Brain pericyte (primary cell): ENCODE measurements around the gene RNASE13.
"Not testable (repeated sequence)": the region's sequence is repeated elsewhere in the genome, so short reads cannot be mapped to it uniquely, and the experiment has no call there.

Experiments used
- DNase-seq: peaks from one replicate; pipeline ENCODE4 v3.0.0-alpha.2; 2012; ENCODE audit warnings: low read depth, low spot score

RNASE13 gene

DNA sequence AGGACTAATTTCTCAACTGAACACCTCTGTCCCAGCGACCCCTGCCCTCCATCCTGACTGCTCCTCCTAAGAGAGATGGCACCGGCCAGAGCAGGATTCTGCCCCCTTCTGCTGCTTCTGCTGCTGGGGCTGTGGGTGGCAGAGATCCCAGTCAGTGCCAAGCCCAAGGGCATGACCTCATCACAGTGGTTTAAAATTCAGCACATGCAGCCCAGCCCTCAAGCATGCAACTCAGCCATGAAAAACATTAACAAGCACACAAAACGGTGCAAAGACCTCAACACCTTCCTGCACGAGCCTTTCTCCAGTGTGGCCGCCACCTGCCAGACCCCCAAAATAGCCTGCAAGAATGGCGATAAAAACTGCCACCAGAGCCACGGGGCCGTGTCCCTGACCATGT is 8.3 kb upstream of the RNASE13 start:
- no peak for DNase-seq

DNA sequence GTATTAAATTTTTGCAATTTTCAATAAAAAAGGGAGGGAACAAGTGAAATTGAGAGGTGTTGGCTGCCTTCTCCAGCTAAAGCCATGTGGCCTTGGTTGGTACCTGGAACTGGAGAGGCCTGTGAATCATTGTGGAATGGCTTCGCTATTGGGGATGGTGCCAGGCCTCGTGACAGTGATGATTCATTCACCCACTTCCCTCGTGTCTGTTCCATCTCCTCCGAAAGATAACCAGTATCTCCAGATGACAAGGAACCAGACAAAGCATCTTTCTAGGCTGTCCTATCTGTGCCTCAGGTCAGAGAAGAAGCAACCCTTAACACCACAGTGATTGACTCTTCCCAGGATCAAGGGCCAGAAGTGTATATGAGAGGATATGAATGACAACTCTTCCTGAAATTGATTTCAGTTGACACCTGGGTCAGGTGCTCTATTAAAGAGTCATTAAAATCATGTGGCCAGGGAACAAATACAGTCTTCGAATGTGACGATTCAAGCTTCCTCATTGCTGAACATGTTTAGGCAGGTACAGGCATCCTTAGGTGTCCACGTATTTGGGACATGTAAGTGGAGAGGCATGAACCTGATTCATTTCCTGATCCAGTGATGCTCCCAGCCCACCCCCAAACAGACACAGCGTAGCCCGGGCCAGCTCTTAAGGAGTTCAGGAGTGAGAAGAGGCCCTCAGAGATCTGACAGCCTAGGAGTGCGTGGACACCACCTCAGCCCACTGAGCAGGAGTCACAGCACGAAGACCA is 7.2 kb upstream of the RNASE13 start, which contains the start of gene RNASE7:
Gene RNASE7 (plus strand): TSS at position 687 of the 758 bp plus-strand sequence. CDS start 631 bp downstream, outside the sequence.
- no peak for DNase-seq

DNA sequence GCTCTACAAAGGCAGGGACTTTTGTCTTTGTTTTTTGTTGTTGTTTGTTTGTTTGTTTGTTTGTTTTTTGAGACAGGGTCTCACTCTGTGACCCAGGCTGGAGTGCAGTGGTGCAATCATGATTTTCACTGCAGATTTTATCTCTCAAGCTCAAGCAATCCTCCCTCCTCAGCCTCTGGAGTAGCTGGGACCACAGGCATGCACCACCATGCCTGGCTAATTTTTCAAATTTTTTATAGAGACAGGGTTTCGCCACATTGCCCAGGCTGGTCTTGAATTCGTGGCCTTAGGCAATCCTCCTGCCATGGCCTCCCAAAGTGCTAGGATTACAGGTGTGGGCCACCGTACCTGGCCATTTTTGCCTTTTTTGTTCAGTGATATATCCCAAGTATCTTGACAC is 6.3 kb upstream of the RNASE13 start:
- not testable (repeated sequence) for DNase-seq

DNA sequence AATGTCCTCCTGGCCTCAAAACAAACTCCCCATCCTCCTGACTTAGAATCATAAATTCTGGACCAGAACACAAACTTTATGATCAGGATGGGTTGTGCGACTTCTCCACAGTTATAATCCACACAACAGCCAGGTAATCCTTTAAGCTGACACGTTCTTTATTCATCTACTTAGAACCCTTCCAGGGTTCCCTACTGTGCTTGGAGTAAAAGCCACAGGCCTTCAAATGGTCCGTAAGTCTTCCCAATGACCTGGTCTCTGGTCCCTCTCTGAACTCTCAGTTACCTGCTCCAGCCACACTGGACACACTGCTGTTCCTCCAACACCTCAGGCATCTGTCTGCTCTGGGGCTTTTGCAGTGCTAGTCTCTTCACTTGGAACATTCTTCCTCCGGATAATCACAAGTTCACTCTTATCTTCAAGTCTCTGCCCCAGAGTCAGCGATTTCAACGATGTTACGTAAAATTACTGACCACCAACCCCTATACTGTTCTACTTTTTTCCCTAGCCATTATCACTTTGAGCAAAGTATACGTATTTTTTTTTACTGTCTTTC is 5.8 kb upstream of the RNASE13 start:
- no peak for DNase-seq

DNA sequence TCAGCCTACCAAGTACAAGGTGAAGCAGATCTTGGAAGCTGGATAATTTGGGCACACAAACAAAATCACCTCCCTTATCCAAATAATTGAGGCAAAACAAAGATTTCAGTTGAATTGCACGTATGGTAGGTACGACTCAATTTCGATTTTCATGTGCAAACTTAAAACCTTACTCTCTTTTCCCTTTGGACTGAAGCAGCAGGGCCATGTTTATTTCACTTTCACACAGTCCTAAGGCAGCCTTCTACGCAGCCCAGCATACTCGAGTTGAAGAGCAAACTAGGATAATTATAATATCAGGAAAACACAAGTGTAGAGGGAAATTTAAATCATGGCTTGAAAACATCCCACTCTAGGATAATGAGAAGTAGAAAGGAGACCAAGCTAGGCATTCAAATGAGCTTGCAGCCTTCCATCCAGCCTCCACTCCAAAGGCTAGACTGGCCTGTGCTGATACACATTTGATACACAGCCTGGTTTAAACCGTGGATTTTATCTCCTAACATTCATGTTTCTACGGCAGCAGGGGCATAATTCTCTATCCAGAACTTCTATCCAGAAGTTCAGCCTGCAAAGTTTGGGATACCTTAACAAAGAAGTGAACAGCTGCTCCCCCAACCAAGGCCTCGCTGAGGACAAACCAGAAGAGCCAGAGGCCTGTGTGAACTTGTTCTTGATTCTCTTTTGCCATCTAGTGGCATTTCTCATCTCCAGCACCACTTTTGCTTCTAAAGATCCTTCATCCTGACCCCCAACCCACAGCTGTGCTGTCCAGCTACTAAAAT is 5.2 kb upstream of the RNASE13 start:
- no peak for DNase-seq

DNA sequence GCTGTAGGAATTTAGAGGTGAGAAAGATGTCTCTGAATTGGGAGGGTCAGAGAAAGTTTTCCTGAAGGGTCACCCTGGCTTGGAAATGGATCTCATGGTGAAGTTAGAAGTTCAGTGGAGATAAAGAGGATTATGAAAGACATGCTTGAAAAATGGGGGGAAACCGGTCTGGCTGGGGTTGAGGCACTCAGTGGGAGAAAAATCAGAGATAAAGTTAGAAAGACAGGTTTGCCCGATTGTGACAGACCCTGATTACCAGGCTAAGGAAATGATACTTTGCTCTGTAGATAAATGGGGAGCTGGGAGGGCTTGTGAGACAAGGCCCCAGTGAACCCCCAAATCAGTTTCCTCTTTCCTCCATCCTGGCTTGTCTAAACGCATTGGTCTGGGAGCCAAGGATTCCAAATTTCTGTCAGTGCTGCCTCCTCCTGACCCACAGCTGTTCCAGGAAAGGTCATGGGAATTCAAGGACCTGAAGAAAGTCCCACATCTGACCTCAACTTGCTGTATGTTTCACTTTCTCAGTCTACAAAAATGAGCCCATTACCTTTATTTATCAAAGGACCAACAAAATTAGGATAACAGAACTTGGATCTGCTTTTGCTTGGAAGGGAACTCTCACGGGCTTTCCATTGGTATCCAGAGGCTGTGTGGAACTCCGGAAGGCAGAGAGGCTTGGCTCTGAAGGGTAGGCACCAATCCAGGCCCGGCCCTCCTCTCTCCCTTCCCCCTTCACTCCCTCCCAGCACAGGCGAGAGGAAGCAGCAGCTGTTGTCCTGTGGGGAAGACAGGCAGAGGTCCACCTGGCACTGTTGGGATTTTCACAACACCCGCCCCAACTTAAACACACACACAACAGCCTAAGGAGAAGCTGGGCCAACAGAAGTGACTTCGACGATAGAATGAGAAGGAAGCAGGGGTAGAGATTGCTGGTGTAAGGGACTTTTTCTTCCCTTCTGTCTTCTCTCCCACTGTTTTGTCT is 4.1 kb upstream of the RNASE13 start:
- no peak for DNase-seq

DNA sequence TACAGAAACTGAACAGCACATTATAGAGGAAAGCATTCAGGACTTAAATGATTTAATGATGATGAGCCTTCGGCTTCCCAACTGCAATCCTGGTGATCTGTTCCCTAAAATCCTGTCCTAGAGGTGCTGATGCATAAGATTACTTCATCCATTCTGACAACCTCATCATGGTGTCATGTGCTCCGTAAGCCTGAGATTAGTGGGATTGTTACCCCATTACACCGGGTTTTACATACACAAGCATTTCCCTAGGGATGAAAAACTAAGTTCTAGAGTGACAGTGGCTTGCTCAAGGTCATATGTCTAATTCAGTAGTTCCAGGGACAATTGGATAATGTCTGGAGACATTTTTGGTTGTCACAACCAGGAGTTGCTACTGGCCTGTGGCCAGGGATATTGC is 2.5 kb upstream of the RNASE13 start:
- DNase-seq = no peak

DNA sequence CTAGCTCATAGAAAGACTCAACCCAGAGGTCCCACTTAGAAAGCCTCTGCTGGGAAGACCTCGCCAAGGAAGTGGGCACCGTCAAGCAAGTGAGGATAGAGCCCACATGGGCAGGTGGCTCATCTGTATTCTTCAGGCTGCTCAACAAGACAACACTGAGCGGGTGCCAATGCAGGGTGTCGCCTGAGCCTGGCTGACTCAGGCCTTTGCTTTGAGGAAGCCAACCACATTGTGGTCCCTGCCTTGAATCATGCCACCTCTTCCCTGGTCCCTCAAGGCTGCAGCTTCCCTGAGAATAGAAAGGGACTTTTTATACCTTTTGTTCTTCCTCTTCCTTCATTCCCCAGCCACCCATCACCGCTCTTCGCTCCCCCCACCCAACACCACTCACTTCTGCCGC is 2.1 kb upstream of the RNASE13 start:
- DNase-seq = no peak

DNA sequence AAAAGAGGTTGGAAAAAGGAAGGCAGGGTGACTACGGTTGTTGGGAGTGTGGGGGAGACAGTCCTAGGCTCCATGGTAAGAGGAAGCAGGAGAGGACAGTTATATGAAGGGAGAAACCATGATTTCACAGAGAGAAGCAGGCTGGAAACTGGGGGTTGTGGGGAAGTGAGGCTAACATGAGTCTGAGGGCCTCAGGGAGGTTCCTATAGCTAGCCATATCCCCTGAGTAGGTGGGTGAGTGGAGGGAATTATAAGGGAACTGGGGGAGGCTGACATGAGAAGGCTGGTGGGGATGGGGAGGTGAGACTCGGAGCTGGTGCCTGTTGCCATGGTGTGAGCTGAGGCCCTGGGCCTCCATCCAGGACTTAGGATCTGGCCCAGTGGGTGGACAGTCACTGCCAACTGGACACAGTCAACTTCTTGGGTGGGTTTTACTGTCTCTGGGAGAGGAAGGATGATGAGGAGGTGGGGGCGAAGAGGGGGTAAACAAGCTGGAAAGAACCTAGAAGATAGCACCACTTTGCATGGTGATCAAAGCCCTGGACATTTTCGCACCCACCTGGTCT is 1.4 kb downstream of the RNASE13 start:
- no peak for DNase-seq

DNA sequence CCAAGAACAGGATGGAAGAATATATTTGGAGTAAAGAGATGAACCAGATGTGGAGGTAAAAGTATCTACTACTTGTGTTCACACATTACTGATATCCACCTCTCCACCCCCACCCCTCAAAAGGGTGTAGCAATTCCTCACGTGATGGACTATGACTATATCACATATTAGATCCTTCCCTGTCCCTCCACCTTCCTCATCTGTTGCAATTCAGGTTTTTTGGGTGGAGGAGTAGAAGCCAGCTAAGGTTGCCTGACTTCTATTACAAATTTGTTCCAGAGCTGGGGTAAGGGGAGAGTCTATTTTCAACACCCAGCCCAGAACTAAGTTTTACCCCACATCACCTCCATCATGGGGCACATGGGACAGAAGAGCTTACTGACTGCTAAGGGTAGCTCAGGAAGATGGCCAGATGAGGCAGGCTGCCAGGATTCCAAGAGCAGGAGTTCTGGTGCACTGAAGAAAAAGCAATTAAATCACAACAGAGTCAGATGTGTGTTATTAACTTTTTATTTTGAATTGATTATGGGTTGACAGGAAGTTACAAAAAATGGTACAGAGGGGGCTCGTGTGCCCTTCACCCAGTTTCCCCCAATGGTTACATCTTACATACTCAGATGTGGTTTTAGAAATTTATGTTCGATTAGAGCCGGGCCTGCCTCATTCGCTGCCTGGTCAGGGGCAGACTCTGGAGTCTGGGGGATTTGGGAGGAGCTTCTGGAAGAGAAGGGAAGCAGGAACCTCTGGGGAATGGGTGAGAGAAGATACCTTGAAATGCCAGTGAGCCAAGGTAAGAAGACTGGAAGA is 2.1 kb downstream of the RNASE13 start:
- DNase-seq = no peak

DNA sequence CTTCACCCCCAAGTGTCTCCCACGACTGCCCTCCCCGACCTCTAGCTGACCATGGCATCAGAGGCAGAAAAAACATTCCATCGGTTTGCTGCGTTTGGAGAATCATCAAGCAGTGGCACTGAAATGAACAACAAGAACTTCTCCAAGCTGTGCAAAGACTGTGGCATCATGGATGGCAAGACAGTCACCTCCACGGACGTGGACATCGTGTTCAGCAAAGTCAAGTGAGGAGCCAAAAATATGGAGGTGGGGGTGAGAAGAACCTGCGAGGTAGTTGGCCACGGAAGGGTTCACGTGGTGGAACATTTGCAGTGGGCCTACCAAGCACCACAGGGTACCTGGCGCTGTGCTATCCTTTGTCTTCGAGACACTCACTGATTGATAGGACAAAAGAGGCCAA is 4.1 kb downstream of the RNASE13 start:
- no peak for DNase-seq

DNA sequence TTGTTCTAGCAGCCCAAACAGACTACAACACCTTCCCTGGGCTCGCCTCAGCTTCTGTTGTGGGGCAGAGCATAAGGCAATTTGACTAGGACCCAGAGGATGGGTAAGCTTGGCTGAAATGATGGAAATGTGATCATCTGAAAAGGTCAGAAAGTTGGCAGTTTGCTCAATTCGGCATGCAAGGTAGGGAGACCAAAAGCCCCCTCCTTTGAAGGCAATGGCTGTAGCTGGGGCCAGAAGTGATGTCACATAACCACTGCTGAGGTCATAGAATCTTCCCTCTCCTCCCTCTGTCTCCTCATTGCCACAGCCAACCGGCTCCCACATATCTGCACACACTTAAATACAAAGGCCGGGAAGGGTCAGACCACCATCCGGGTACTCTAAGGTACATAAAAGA is 4.7 kb downstream of the RNASE13 start, which contains the start of gene TPPP2:
Gene TPPP2 (plus strand): TSS at position 301 of the 400 bp plus-strand sequence. CDS start 365 bp downstream, outside the sequence.
- no peak for DNase-seq

DNA sequence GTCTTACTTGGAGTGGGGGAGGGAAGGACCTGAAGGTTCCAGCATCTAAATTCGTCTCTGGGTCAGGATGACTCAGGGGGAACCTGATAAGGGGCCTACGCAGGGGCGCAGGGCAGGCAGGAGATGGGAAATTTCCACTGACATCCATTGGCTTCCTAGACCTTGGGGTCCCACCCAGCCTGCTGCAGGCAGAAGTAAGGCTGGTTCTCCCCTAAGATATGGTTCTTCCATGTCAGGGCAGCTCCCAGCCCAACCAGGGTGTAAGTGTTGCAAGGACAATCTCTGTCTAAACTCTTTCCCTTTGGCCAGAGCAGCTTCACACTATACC is 7.7 kb downstream of the RNASE13 start:
- DNase-seq = no peak

DNA sequence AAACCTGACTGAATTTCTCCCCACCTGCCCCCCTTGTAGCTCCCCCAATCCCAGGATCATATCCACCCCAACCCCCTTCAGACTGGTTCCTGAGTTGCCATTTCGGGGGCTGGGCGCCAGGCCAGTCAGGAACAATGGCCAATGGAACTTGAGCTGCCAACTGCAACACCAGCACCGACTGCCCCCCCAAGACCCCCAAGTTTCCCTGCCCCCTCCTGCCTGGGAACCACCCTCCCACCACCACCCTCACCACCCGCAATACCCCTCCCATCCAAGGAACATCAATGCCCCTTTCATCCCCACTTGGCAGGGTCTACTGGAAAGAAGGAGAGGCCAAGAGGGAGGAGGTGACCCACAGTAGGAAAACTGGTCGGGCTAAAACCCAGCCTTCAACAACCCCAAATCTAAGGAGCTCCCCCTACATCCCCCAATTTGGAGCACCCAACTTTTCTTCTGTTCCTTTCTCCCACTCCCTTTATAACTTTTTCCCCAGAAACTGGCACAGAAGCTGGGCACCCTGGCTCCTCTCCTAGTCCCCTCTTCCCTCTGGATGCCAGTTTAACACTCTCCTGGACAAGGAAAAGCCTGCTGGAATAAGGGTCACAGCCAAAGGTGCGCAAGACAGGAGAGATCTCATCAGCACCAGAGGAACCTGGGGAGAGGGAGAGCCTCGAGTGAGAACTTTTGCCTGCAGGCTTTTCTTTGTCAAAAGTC is 8.2 kb downstream of the RNASE13 start:
- DNase-seq = no peak

DNA sequence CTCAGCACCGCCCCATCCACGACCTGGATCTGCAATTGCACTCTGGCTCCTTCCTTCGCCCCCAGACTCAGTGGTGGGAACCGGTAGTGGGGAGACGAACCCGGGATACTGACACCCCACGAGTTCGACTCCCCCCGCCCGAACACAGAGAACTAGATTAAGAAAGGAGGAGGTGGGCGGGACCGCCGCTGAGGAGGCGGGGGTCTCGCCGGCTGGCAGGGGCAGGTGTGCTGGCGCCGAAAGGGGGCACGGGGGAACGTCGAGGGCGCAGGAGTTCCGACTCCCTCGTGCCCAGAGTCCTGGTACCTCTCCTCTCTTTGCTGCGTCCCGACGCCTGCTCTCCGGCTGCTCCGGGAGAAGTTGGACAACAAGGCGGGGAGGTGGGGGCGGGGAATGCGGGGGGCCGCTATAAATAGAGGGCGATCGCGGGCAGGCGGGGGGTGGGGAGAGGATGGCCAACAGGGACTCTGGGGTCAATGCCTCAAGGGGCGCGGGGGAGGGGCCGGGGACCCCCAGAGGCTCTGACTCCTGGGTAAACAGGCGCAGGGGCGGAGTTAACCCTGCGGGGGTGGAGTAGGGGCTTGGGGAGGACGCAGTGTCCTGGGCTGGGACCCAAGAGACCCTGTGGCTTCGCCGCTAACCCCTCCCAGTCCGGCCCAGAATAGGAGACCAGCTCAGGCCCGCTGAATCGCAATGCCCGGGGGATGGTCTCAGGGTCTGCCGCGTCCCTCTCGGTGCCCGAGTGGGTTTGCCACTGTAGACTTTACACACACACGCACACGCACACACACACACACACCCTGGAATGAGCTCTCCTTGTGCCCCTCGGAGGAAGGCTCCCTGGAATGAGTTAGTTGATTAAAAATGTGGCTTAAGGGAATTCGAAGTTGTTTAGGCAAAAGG is 9.0 kb downstream of the RNASE13 start:
- DNase-seq = no peak

DNA sequence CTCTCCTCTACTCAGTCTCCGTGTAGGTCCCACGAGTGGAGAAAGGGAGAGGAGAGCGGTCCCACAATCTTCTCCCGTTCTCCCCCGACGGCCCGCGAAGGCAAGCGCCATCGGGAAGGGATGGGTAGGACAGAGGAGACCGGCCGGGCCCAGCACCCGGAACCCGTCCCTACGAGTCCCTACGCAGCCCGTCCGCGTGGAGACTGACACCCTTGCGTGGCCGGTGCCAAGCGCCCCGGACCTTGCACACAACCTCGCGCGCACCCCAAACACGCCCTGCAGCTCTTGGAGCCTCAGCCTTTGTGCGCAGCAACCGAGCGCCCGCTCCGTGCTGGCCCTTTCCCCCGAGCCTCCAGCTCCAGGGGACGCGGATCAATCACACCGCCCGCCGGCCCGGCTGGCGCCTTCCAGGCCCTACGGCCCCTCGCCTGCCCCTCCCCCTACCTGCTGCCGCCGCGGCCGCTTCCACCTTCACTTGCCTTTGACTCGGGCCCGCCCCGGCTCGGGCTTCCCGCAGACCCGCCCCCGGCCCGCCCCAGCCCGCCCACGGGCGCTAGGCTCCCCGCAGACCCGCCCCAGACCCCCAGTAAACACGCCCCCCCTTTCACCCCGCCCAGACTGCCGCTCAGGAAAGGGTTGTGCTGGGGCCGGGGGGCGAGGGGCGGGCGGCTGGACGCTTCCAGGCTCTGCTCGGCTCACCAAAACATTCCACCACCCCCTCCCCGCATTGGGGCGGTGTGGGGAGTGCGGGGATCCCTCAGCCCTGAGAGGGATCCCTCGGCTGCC is 9.8 kb downstream of the RNASE13 start, which contains the start of gene NDRG2:
Gene NDRG2 (minus strand): TSS at position 477 of the 786 bp plus-strand sequence. CDS start 1,746 bp downstream, outside the sequence.
- no peak for DNase-seq

DNA sequence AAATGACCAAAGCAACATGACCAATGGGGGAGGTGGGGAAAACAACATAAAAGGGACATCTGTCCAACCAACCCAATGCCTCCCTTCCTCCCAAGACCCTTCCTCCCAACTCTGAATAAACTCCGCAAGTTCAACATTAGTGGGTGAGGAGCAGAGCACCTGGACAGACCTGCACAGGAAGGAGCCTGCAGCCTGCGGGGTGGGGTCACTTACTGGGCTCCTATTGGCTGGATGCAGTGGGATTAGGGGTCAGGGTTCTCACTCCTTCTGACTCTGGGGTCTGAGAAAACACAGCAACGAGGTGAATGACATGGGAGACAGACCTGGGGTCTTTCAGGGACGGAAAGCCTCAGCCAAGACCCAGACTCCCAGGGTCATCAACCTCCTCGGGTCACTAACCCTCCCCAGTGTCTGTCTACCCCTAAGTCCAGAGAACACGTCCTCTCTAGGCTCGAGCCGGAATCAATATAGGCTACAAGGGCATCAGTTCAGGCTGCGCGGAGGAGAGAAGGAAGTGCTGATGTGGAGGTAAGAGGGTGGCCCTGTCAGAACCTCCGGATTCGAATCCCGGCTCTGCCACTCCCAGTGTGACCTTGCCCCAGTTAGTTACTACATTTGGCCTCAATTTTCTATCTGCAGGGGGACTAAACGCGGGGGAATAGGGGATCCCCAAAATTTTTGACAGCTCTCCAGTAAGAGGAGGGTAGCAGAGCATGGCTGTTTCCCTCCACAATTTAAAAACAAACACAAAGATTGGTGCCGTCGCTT is 10.6 kb downstream of the RNASE13 start:
- no peak for DNase-seq
